Endometrial microvascular endothelial cells (primary cell): Measurements from ENCODE around the gene WNT11. TPM values are rescaled to one million over a fixed set of nuclear protein-coding genes. Genes with fewer than 3 reads are reported as not detected.

Experiments
- in situ Hi-C: cut with HindIII; loops from 2 replicates; pipeline ENCODE4 v1.10.0; 2017; ENCODE audit warnings: low sequenced_read_pairs, low pct_unique_long_range_greater_than_20kb; ENCODE audit errors: inconsistent ontology term
- total RNA-seq: library from RNA; depleted of rRNA; stranded (reverse); fragments of >200 nt; gene quantifications from one replicate; pipeline ENCODE4 v1.2.3, GENCODE V29; 2015; ENCODE audit errors: inconsistent ontology term

The WNT11 gene
- total RNA-seq, 1 donor from 2014 or later: not detected

- in situ Hi-C loops: no loop called here
Observed at GRCh38 chr11:76225122-76225611, 18.9 kb upstream of the WNT11 start.

GRCh38 chr11:76224461-76225121 lies 18.3 kb upstream of the WNT11 start:
- in situ Hi-C loops: no loop called here

DNA sequence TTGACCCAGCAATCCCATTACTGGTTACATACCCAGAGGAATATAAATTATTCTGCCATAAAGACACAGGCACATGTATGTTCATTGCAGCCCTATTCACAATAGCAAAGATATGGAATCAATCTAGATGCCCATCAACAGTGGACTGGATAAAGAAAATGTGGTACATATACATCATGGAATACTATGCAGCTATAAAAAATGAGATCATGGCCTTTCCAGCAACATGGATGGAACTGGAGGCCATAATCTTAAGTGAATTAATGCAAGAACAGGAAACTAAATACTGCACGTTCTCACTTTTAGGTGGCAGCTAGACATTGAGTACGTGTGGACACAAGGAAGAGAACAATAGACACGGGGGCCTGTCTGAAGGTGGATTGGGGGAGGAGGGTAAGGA lies 15.1 kb upstream of the WNT11 start:
- in situ Hi-C loops: no loop called here

GRCh38 chr11:76219243-76219642 lies 12.9 kb upstream of the WNT11 start:
- in situ Hi-C loops: no loop called here

GRCh38 chr11:76218449-76219178 lies 12.3 kb upstream of the WNT11 start:
- in situ Hi-C loops: no loop called here

GRCh38 chr11:76217653-76218160 lies 11.4 kb upstream of the WNT11 start:
- in situ Hi-C loops: no loop called here

DNA sequence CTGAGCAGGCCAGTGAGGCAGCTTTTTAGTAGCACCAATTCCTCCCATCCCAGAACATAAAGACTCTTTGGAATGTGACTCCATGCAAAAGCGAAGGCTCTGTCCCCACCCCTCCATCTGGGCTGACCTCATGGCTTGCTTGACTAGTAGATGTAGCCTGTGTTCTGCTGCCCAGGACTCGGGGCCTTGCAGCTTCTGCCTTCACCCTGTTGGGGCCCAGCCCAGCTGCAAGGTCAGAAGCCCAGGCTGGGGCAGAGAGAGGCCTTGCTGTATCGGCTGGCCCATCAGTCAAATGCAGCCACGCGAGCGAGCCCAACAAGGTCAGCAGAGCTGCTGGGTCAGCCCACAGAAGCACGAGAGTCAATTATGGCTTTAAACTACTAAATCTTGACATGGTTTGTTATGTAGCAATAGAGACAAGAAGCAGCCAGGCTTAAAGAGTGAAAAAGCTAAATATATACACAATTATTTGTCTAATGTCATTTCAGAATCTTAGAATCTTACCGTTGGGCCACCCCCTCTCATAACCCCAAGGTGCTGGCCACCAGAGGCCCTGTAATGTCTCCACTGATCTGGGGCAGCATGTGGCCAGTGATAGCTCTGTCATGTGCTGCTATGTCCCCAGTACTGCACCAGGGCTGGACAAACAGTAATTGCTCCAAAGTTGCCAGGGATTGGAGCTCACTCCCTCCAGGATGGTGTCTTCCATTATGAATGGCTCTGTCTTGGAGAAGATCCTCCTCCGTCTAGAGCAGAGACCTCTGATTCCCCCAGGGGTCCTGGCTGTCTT lies 10.4 kb upstream of the WNT11 start:
- in situ Hi-C loops: no loop called here

GRCh38 chr11:76215941-76216340 lies 9.6 kb upstream of the WNT11 start:
- in situ Hi-C loops: no loop called here

GRCh38 chr11:76214968-76215548 lies 8.8 kb upstream of the WNT11 start:
- in situ Hi-C loops: no loop called here

DNA sequence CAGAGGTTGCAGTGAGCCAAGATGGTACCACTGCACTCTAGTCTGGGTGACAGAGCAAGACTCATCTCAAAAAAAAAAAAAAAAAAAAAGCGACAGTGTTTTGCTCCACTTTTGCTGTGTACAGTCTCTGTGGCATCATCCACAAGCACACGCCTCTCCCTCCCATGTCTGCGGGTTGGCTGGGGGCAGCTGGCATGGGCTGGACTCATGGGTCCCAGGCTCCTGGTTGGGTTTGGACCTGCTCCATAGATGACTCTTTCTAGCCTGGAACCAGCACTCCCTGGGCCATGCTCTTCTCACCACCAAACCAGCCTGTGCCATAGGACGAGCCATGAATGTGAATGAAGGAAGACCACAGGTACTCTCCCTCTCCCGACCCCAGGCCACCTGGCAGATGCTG lies 7.9 kb upstream of the WNT11 start:
- in situ Hi-C loops: no loop called here

GRCh38 chr11:76212086-76213035 lies 6.1 kb upstream of the WNT11 start:
- in situ Hi-C loops: no loop called here

DNA sequence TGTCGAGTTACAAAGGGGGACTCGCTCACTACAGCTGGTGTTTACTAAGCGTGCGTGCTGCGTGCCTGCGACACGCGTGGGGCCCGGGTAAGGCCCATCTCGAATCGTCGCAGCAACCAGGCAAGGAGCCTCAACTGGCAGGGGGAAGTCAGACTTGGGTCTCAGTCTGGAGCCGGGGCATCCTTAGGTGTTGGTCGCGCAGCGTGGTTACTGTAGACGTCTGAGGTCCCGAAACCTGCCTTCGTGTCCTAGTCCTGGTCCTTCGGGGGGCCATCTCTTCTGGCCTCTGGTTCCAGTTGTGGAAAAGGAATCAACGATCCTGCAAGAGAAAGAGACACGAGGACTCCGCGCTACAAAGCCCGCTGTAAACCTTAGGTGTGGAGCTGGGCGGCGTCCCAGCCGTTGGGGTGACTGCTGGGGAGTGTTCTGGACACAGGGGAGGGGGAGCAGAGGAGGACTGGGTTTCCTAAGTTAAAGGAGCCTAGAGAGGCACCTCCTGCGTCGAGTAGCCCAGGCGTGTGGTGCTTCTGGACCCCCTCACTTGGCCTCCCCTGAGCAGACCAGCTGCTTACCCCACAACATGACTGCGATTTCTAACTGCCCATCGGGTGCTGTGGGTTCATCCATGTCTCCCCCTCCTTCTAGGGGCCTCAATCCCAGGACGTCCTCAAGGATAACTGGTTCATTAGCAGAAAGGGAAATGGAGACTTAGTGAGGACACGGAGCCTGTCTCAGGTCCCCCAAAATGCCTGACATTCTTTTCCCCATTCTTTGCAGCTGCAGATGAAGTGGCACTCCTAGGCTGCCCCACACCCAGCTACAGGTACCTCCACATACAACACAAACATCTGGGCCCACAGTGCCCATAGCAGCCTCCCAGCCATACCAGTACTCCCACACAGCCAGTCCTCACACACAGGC lies 4.9 kb upstream of the WNT11 start:
- in situ Hi-C loops: no loop called here

DNA sequence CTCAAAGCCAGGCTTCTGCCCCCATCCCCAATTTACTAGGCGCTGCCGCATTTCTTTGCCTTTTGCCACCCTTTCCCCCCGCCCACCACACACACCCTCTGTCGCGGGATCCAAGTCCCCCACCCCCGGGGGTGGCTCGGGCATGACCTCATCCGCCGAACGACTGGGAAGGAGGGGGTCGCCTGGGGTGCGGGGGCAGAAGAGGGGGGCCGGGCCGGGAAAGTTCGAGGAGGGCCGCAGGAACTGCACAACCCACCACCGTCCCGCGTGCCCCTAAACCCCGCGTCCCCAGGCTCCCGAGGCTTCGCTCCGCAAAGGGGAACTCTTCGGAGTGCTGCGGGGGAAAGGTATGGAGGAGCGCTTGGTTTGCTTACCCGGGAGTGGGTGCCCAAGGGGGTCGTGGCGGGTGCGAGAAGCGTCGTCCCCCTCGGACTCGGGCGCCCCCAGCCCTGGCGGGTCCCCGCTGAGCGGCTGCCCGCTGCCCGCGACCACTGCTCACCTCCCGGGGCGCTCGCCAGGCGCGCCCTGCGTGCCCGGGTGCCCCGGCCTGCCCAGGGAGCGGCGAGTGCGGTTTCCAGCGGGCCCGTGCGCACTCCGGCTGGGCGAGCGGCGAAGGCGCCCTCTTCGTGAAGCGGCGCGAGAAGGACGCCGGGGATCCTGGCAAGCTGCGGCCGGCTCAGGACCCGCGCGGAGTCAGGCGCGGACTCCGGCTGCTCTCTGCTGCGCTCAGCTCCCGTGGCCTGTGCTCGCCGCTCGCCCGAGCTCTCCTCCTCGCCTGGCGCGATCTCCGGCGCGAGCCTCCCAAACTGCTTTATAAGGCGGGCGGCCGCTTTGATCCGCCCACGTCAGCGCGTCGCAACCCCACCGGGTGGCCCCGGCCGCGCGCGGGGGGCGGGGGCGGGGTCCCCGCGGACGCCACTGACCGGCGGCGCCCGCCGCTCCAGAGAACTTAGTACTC lies 4.0 kb upstream of the WNT11 start:
- in situ Hi-C loops: no loop called here

DNA sequence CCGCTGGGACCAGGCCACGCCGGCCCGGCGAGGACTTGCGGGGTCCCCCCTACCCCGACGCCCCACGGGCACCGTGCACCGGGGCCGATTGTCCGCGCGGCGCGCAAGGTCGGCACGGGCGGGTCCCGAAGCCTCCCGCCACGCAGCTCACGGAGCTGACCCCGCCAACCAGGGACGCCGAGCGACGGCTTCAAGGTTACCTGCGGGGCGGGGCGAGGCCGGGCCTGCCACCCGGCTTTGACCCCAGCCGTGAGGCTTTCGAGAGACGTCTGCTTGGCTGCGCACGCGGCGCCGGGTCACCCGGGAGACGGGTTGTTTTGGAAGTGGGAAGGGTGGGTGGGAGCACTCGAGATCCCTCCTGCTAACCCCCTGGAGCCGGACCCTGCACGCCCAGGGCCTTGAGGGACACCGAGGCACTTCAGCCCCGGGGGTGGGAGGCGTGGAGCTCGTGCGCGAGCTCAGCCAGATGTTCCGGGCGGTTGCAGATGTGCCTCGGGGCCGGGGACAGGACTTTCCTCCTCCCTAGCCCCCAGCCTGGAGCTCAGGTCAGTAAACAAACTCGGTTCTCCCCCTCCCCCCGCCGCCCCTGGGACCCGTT lies 3.2 kb upstream of the WNT11 start:
- in situ Hi-C loops: no loop called here

DNA sequence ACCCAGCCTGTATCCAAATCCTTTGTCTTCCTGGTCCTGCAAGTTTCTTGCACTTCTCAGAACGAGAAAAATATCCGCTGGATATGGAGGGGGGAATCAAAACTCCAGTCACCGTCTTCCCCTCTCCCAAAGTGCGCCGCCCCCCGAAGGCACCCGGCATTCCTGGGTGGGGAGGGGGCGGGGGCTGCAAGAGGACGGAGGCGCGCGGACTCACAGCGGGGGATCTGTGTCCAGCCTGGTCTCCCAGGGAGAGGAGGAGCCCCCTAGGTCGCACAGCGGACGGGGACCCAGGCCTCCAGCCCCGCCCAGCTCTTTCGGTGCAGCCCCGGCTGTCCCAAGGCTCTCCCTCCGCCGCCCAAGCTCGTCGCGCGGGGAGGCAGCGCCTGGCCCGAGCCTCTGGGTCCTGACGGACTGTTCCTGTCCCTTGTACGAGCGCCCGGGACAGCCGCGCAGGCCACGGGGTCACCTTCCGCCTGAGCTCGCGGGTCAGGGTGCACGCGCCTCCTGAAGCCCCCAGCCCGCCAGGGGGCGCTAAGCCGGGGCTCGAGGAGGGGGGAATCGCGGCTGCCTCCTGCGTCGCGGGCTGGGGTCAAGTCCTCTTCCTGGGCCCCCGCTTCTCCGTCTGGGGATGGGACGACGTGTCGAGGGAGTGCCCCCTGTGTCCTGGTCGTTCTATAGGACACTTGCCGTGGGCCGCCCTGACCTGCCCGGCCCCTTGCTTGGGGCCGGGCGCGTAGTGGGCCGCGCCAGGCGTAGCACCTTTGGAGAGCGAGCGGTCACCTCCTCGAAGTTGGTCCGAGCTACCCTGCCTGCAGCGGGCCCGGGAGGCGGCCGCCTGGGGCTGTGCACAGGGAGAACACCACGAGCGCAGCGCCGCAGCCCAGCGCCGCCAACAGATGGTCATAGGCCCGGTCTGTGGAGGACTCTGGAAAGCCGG lies 2.4 kb upstream of the WNT11 start:
- in situ Hi-C loops: no loop called here
